Epithelial cell of proximal tubule (primary cell): ENCODE measurements around the gene STAB2. TPM values are rescaled to one million over a fixed set of nuclear protein-coding genes. Genes with fewer than 3 reads are reported as not detected.

Experiments used
- DNase-seq: peaks from one replicate; pipeline ENCODE4 v3.0.0-alpha.2; 2011; ENCODE audit warnings: low read depth
- H3K4me3 ChIP-seq: 2 replicates; pipeline ENCODE4 v1.5.1; 2011; ENCODE audit warnings: low read depth, mild to moderate bottlenecking, low read length
- CTCF ChIP-seq: conservative IDR thresholded peaks from 2 replicates; pipeline ENCODE4 v1.5.1; 2012; ENCODE audit warnings: low read depth, mild to moderate bottlenecking, low read length
- total RNA-seq: library from RNA; depleted of rRNA; stranded (reverse); fragments of >200 nt; gene quantifications from 2 replicates; pipeline ENCODE4 v1.2.3, GENCODE V29; 2015

Gene STAB2
- total RNA-seq, 1 donor from 2014 or later = not detected

GRCh38 chr12:103735291-103735690 lies 148.2 kb downstream of the STAB2 start:
- no peak for TF ChIP-seq CTCF
- DNase-seq = no peak

GRCh38 chr12:103736572-103736971 lies 149.5 kb downstream of the STAB2 start:
- no peak for TF ChIP-seq CTCF
- no peak overlapping the region for H3K4me3 ChIP-seq
- DNase-seq = no peak

More at GRCh38 chr12:103735291-103735690, 148.2 kb downstream of the STAB2 start:
- no peak overlapping the region for H3K4me3 ChIP-seq

- TF ChIP-seq CTCF = no peak
- DNase-seq = no peak
- no peak overlapping the region for H3K4me3 ChIP-seq
Measured at GRCh38 chr12:103737881-103738280, 150.8 kb downstream of the STAB2 start.

- H3K4me3 ChIP-seq = no peak overlapping the region
- no peak for DNase-seq
- TF ChIP-seq CTCF = no peak
Measured at GRCh38 chr12:103742349-103742932, 155.4 kb downstream of the STAB2 start.

GRCh38 chr12:103743788-103744187 lies 156.7 kb downstream of the STAB2 start:
- H3K4me3 ChIP-seq = no peak overlapping the region
- TF ChIP-seq CTCF = no peak
- no peak for DNase-seq

GRCh38 chr12:103745962-103746361 lies 158.9 kb downstream of the STAB2 start:
- no peak for TF ChIP-seq CTCF
- DNase-seq = no peak
- no peak overlapping the region for H3K4me3 ChIP-seq

- no peak overlapping the region for H3K4me3 ChIP-seq
- no peak for TF ChIP-seq CTCF
- DNase-seq = no peak
Measured at GRCh38 chr12:103748002-103748401, 160.9 kb downstream of the STAB2 start.
